ENCODE measurements around the gene TRABD. TPM values are rescaled to one million over a fixed set of nuclear protein-coding genes. Genes with fewer than 3 reads are reported as not detected.

Gene TRABD
- total RNA-seq, 1 experiment from 2014 or later: 57.3 TPM

DNA sequence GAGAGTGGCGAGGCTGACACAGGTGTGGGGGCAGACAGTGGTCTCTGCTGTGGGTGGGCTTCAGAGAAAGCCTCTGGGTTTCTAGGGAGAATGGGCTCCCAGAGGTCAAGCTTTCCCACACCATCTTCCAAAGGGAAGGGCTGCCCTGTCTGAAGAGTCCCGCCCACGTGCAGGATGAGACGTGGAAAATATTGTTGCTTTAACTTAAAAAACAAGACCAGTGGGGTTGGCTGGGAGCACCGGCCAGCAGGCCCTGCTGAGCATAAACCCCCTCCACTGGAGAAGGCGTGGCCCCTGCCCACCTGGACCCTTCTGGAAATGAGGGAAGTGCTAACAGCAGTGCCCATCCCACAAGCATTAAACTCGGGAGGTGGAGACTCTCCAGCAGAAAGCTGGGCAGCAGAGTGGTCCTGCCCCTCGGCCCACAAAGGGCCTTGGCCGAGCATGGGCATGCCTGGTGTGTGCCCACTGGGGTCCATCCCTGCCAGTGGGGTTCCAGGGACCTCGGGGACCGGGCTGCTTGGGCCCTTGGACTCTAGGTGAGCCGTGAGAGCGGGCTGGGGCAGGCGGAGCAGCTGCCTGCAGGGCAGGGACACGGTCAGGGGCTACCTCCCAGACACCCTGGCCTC, 30.5 kb downstream of the TRABD start:
- intact Hi-C loops (cut with micrococcal nuclease; ENCODE audit: unreplicated experiment): no loop called here
- CTCF ChIA-PET: interaction anchor here (0.6 kb wide), 2 partner anchors 109 to 224 kb away, joined by 4 to 7 read pairs; no protein-coding TSS in a partner anchor
- BruUV-seq (replicated peaks): no TSS peak

DNA sequence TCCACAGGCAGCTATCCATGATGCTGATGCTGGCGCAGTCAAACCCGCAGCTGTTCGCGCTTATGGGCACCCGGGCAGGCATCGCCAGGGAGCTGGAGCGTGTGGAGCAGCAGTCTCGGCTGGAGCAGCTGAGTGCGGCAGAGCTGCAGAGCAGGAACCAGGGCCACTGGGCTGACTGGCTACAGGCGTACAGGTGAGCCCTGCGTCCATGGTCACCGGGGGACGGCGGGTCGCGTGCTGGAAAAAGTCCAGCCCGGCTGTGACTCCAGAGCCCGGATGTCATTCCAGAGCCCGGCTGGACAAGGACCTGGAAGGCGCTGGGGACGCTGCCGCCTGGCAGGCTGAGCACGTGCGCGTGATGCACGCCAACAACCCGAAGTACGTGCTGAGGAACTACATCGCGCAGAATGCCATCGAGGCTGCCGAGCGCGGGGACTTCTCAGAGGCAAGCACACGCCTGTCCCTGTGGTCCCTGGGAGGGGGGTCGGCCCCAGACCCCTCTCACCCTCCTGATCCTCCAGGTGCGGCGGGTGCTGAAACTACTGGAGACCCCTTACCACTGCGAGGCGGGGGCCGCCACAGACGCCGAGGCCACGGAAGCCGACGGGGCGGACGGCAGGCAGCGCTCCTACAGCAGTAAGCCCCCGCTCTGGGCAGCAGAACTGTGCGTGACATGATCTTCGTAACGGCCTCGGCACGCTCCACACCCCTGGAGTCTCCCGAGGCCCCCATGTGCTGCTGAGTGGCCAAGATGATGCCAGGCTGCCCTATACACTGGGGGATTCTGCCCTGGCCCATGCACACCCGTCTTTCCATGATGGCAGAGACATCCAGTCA, 31.2 kb downstream of the TRABD start:
- peak overlapping the region; percentile 22 for H3K27ac Mint-ChIP-seq (ENCODE audit: unreplicated experiment)
- peaks cover 8% of the 10 kb centered on the region for H3K4me1 Mint-ChIP-seq (ENCODE audit: low read depth, unreplicated experiment)
- intact Hi-C loops (cut with micrococcal nuclease; ENCODE audit: unreplicated experiment): no loop called here
- peaks cover 82% of the 10 kb centered on the region for H3K36me3 Mint-ChIP-seq (ENCODE audit: insufficient read depth, unreplicated experiment)
- H3K9me3 Mint-ChIP-seq (ENCODE audit: low read depth, unreplicated experiment): no peaks in the 10 kb centered on the region
- BruUV-seq (replicated peaks): no TSS peak
- CTCF ChIA-PET: interaction anchor here (0.5 kb wide), 1 partner anchor 328 kb away, joined by 3 read pairs; no protein-coding TSS in a partner anchor
- TF ChIP-seq, protein P1, sequence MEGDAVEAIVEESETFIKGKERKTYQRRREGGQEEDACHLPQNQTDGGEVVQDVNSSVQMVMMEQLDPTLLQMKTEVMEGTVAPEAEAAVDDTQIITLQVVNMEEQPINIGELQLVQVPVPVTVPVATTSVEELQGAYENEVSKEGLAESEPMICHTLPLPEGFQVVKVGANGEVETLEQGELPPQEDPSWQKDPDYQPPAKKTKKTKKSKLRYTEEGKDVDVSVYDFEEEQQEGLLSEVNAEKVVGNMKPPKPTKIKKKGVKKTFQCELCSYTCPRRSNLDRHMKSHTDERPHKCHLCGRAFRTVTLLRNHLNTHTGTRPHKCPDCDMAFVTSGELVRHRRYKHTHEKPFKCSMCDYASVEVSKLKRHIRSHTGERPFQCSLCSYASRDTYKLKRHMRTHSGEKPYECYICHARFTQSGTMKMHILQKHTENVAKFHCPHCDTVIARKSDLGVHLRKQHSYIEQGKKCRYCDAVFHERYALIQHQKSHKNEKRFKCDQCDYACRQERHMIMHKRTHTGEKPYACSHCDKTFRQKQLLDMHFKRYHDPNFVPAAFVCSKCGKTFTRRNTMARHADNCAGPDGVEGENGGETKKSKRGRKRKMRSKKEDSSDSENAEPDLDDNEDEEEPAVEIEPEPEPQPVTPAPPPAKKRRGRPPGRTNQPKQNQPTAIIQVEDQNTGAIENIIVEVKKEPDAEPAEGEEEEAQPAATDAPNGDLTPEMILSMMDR (IDR thresholded peaks at IDR 0.05; ENCODE audit: unreplicated experiment): no peak
- H3K27me3 Mint-ChIP-seq (ENCODE audit: unreplicated experiment): no peaks in the 10 kb centered on the region
- no peak overlapping the region for H3K4me3 Mint-ChIP-seq (ENCODE audit: low read depth, unreplicated experiment)
- no peak for DNase-seq

More for the DNA sequence above, 30.5 kb downstream of the TRABD start:
- no peak overlapping the region for H3K27ac Mint-ChIP-seq (ENCODE audit: unreplicated experiment)
- peaks cover 79% of the 10 kb centered on the region for H3K36me3 Mint-ChIP-seq (ENCODE audit: insufficient read depth, unreplicated experiment)
- H3K4me3 Mint-ChIP-seq (ENCODE audit: low read depth, unreplicated experiment): no peak overlapping the region
- no peaks in the 10 kb centered on the region for H3K27me3 Mint-ChIP-seq (ENCODE audit: unreplicated experiment)
- peaks cover 8% of the 10 kb centered on the region for H3K4me1 Mint-ChIP-seq (ENCODE audit: low read depth, unreplicated experiment)
- TF ChIP-seq, protein P1 (IDR thresholded peaks at IDR 0.05; ENCODE audit: unreplicated experiment): no peak
- H3K9me3 Mint-ChIP-seq (ENCODE audit: low read depth, unreplicated experiment): no peaks in the 10 kb centered on the region
- DNase-seq: no peak

DNA sequence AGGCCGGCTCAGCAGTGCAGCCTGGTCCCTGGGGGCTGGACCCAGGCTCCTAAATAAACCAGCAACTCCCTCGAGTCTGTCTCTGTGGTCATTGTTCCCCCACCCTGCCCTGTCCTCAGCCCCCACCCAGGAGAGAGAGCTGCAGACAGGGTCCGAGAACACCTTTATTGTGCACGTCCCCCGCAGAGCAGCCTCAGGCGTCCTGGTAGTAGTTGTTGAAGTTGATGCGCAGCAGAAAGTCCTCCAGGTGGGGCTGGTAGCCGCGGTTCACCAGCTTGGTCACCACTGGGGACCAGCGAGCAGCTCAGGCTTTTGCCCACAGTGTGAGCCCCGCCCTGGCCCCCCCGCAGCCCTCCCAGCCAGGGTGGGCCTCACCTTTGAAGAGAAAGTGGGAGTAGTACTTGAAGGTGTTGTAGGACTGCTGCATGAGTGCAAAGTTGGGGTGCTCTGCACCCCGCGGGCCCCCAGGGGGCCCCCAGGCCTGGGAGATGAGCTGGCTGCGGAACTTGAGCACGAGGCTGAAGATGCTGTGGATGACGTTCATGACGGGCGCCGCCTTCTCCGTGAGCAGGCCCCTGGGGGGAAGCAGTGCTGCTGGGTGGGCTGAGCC, 31.9 kb downstream of the TRABD start:
- H3K4me3 Mint-ChIP-seq (ENCODE audit: low read depth, unreplicated experiment): no peak overlapping the region
- H3K36me3 Mint-ChIP-seq (ENCODE audit: insufficient read depth, unreplicated experiment): peaks cover 85% of the 10 kb centered on the region
- no peaks in the 10 kb centered on the region for H3K27me3 Mint-ChIP-seq (ENCODE audit: unreplicated experiment)
- no peak for DNase-seq
- TF ChIP-seq, protein P1 (IDR thresholded peaks at IDR 0.05; ENCODE audit: unreplicated experiment): peak; percentile 16
- CTCF ChIA-PET: interaction anchor here (0.5 kb wide), 1 partner anchor 329 kb away, joined by 3 read pairs; no protein-coding TSS in a partner anchor
- intact Hi-C loops (cut with micrococcal nuclease; ENCODE audit: unreplicated experiment): no loop called here
- peak overlapping the region; percentile 22 for H3K27ac Mint-ChIP-seq (ENCODE audit: unreplicated experiment)
- H3K4me1 Mint-ChIP-seq (ENCODE audit: low read depth, unreplicated experiment): peaks cover 8% of the 10 kb centered on the region
- BruUV-seq (replicated peaks): no TSS peak
- no peaks in the 10 kb centered on the region for H3K9me3 Mint-ChIP-seq (ENCODE audit: low read depth, unreplicated experiment)

DNA sequence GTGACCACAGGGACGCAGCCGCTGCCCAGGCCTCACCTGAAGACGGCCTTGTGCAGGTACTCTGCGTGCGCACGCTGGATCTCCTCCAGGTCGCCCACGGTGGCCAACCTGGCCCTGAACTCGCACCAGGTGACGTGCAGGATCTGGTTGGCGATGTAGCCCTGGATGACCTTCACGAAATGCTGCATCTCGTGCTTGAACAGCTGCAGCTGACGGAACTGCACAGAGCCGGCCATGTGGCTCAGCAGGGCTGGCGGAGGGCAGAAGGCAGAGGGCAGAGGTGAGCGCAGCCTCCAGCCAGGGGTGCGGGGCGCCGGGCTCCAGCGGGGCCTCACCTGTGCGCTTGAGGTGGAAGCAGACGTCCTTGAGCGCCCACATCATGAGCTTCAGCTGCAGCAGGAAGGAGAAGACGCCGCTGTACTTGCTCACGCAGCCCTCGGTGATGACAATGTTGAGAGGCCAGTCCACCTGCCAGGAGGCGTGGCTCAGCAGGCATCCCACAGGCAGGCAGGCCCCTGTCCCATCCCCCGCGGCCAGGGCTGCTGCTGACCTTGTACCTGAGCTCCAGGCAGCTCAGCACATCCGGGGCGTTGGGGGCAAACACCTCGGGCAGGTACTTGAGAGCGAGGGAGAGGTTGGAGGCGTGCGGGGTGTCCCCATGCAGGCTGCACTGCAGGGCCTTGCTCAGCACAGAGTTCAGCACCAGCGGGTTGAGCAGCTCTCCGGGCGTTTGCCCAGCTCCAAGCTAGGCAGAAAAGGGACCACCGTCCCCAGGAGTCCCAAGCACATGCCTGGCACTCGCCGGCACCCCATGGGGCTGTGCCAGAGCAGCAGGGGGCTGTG, 32.7 kb downstream of the TRABD start:
- H3K36me3 Mint-ChIP-seq (ENCODE audit: insufficient read depth, unreplicated experiment): peaks cover 85% of the 10 kb centered on the region

More for the DNA sequence above, 32.7 kb downstream of the TRABD start:
- intact Hi-C loops (cut with micrococcal nuclease; ENCODE audit: unreplicated experiment): no loop called here
- H3K27ac Mint-ChIP-seq (ENCODE audit: unreplicated experiment): no peak overlapping the region
- no peaks in the 10 kb centered on the region for H3K27me3 Mint-ChIP-seq (ENCODE audit: unreplicated experiment)
- no peak overlapping the region for H3K4me3 Mint-ChIP-seq (ENCODE audit: low read depth, unreplicated experiment)
- H3K4me1 Mint-ChIP-seq (ENCODE audit: low read depth, unreplicated experiment): peaks cover 8% of the 10 kb centered on the region
- CTCF ChIA-PET: no interaction called here
- TF ChIP-seq, protein P1 (IDR thresholded peaks at IDR 0.05; ENCODE audit: unreplicated experiment): no peak
- no TSS peak for BruUV-seq (replicated peaks)
- DNase-seq: no peak
- no peaks in the 10 kb centered on the region for H3K9me3 Mint-ChIP-seq (ENCODE audit: low read depth, unreplicated experiment)

Measured in Calu3 (cell line).